CD4-positive, alpha-beta T cell (primary cell): ENCODE data around the gene CACNA1H. TPM values are rescaled to one million over a fixed set of nuclear protein-coding genes. Genes with fewer than 3 reads are reported as not detected.

Experiments used
- ATAC-seq: fragments of 200-7000 bp; cut with Tn5 transposase; one replicate; pipeline ENCODE4 v1.10.0; 2022; ENCODE audit warnings: mild to moderate bottlenecking; ENCODE audit not compliant: poor library complexity
- CTCF ChIA-PET: fragments of 350-600 bp; sonication (Branson Sonifier 250); formaldehyde crosslinking; loops from one replicate; lab custom pipeline; 2021; ENCODE audit warnings: antibody characterized with exemption, inconsistent platforms; lab: Charles Lee
- POLR2A ChIA-PET: fragments of 350-600 bp; sonication (Branson Sonifier 250); formaldehyde crosslinking; loops from one replicate; lab custom pipeline; 2021; ENCODE audit warnings: antibody characterized with exemption, inconsistent platforms; lab: Charles Lee
- DNase-seq, 14 experiments: peaks; one replicate each; pipeline ENCODE4 v3.0.0-alpha.2; 2013 to 2020; ENCODE audit warnings: mixed read lengths in 2 of 14
- H3K27ac ChIP-seq, 2 donors: one replicate each; pipeline versions ENCODE4 v1.5.1 to v1.7.0; 2013; ENCODE audit warnings: low read length in 2 of 2, low read depth in 1 of 2, mild to moderate bottlenecking in 1 of 2
- H3K27me3 ChIP-seq, 2 experiments: 1 replicate in 1 of 2; 2 replicates in 1 of 2; pipeline versions ENCODE4 v1.6.1 to v1.7.0; 2013; ENCODE audit warnings: low read length in 2 of 2, control low read depth in 1 of 2, mild to moderate bottlenecking in 1 of 2, moderate library complexity in 1 of 2; ENCODE audit not compliant: insufficient read depth in 2 of 2, control insufficient read depth in 1 of 2
- H3K36me3 ChIP-seq: one replicate; pipeline ENCODE4 v1.6.1; 2013; ENCODE audit warnings: low read length, control low read depth; ENCODE audit not compliant: insufficient read depth
- H3K4me1 ChIP-seq: one replicate; pipeline ENCODE4 v1.6.1; 2013; ENCODE audit warnings: low read length, control low read depth; ENCODE audit not compliant: insufficient read depth
- H3K4me3 ChIP-seq: one replicate; pipeline ENCODE4 v1.5.1; 2013; ENCODE audit warnings: mild to moderate bottlenecking, low read length, moderate library complexity
- H3K9me3 ChIP-seq, 2 experiments: 1 replicate in 1 of 2; 2 replicates in 1 of 2; pipeline versions ENCODE4 v1.6.1 to v1.7.0; 2013; ENCODE audit warnings: low read length in 2 of 2, mild to moderate bottlenecking in 2 of 2, control low read depth in 1 of 2, moderate library complexity in 1 of 2; ENCODE audit not compliant: control insufficient read depth in 1 of 2, insufficient read depth in 1 of 2
- H3K27ac Mint-ChIP-seq: one replicate; pipeline ENCODE4 v1.8.0; 2020; ENCODE audit warnings: mixed read lengths
- H3K27me3 Mint-ChIP-seq: one replicate; pipeline ENCODE4 v1.8.0; 2021; ENCODE audit warnings: mixed read lengths
- H3K36me3 Mint-ChIP-seq: one replicate; pipeline ENCODE4 v1.8.0; 2021; ENCODE audit warnings: low read depth, mixed read lengths
- H3K4me1 Mint-ChIP-seq: one replicate; pipeline ENCODE4 v1.8.0; 2021; ENCODE audit warnings: low read depth, mixed read lengths
- H3K4me3 Mint-ChIP-seq: one replicate; pipeline ENCODE4 v1.8.0; 2020; ENCODE audit warnings: mild to moderate bottlenecking, mixed read lengths
- H3K9me3 Mint-ChIP-seq: one replicate; pipeline ENCODE4 v1.8.0; 2020; ENCODE audit warnings: mixed read lengths
- CTCF ChIP-seq: fragments of 200-600 bp; IDR thresholded peaks from one replicate; pipeline ENCODE4 v1.8.0; 2022; ENCODE audit warnings: antibody characterized with exemption, mild to moderate bottlenecking
- intact Hi-C, 2 experiments: fragments of 100-400 bp; cut with DNase I in 1 of 2; cut with micrococcal nuclease in 1 of 2; formaldehyde crosslinking; loops; one replicate each; pipeline versions ENCODE4 v1.15.1 to v1.9.0; 2023 to 2025; cut with DNase I, micrococcal nuclease
- total RNA-seq, 174 experiments: library from RNA in 2 of 174; stranded (reverse) in 2 of 174; gene quantifications; one replicate each; pipeline ENCODE4 v1.2.3 and lab custom pipeline; 2021 to 2026

CACNA1H gene
- total RNA-seq, 2 experiments from 2014 or later = 5.7 to 6.3 TPM

- Histone ChIP-seq H3K9me3 (no peaks in the 10 kb centered on the region), H3K4me1 (no peaks in the 10 kb centered on the region), H3K27ac (no peak overlapping the region), H3K36me3 (no peaks in the 10 kb centered on the region), H3K27me3 (no peaks in the 10 kb centered on the region), H3K4me3 (no peak overlapping the region)
- H3K27ac Mint-ChIP-seq = no peak overlapping the region
- H3K4me1 Mint-ChIP-seq = no peaks in the 10 kb centered on the region
- no peaks in the 10 kb centered on the region for H3K27me3 Mint-ChIP-seq
- H3K9me3 Mint-ChIP-seq = no peaks in the 10 kb centered on the region
- H3K4me3 Mint-ChIP-seq = no peak overlapping the region
- DNase-seq (no peak), ATAC-seq (no peak)
- CTCF ChIA-PET = no interaction called here
- no peaks in the 10 kb centered on the region for H3K36me3 Mint-ChIP-seq
- intact Hi-C loops = no loop called here
- TF ChIP-seq CTCF = no peak
- POLR2A ChIA-PET = no interaction called here
Observed at GRCh38 chr16:1217526-1217925, 64.6 kb downstream of the CACNA1H start.

- ATAC-seq (no peak), DNase-seq (no peak)
- H3K4me3 Mint-ChIP-seq = no peak overlapping the region
- H3K27ac Mint-ChIP-seq = no peak overlapping the region
- no peaks in the 10 kb centered on the region for H3K4me1 Mint-ChIP-seq
- no peaks in the 10 kb centered on the region for H3K36me3 Mint-ChIP-seq
- ChIA-PET CTCF (no interaction called here), POLR2A (no interaction called here)
- Histone ChIP-seq H3K4me1 (no peaks in the 10 kb centered on the region), H3K36me3 (no peaks in the 10 kb centered on the region), H3K27me3 (no peaks in the 10 kb centered on the region), H3K4me3 (no peak overlapping the region), H3K27ac (no peak overlapping the region), H3K9me3 (no peaks in the 10 kb centered on the region)
- TF ChIP-seq CTCF = no peak
- intact Hi-C loops = no loop called here
- no peaks in the 10 kb centered on the region for H3K9me3 Mint-ChIP-seq
- no peaks in the 10 kb centered on the region for H3K27me3 Mint-ChIP-seq
Observed at GRCh38 chr16:1218061-1218929, 65.4 kb downstream of the CACNA1H start.

DNA sequence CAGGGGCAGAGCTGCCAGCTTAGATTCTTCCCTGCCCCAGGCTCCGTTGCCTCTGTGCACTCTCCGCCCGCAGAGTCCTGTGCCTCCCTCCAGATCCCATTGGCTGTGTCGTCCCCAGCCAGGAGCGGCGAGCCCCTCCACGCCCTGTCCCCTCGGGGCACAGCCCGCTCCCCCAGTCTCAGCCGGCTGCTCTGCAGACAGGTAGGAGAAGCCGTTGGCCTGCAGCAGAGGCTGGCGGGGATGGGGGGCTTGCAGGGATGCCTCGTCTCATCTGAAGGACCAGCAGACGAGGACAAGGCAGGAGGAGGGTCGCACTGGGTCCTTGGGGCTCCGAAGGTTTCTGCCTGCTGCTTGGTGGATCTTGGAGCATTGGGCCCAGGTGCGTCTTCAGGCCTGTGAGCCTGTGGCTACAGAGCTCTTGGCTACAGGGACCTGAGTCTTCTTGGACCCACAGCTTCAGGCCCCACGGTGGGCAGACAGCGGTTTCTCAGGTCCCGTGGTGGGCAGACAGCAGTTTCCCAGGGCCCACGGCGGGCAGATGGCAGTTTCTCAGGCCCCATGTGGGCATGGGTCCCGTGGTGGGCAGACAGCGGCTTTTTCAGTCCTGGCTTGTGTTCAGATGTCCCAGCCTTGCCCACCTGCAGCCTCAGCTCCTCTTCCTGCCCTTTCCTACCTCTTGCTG lies 66.2 kb downstream of the CACNA1H start:
- no peaks in the 10 kb centered on the region for H3K27me3 ChIP-seq

More for the DNA sequence above, 66.2 kb downstream of the CACNA1H start:
- H3K27ac ChIP-seq = no peak overlapping the region
- no peaks in the 10 kb centered on the region for H3K36me3 ChIP-seq
- ChIA-PET CTCF (no interaction called here), POLR2A (no interaction called here)
- no peaks in the 10 kb centered on the region for H3K9me3 ChIP-seq
- H3K36me3 Mint-ChIP-seq = no peaks in the 10 kb centered on the region
- no peaks in the 10 kb centered on the region for H3K4me1 ChIP-seq
- peaks cover 3% of the 10 kb centered on the region for H3K27me3 Mint-ChIP-seq
- intact Hi-C loops = no loop called here
- no peak for TF ChIP-seq CTCF
- H3K27ac Mint-ChIP-seq = no peak overlapping the region
- H3K4me1 Mint-ChIP-seq = no peaks in the 10 kb centered on the region
- DNase-seq (no peak), ATAC-seq (no peak)
- H3K4me3 Mint-ChIP-seq = no peak overlapping the region
- H3K9me3 Mint-ChIP-seq = no peaks in the 10 kb centered on the region
- H3K4me3 ChIP-seq = no peak overlapping the region
